Measurements from ENCODE around the gene AP2B1.
"Not testable (repeated sequence)": the region's sequence is repeated elsewhere in the genome, so short reads cannot be mapped to it uniquely, and the experiment has no call there.

The AP2B1 gene

GRCh38 chr17:35679007-35679682 is 92.0 kb downstream of the AP2B1 start:
- FAIRE-seq (no peak), DNase-seq (ENCODE audit: insufficient read length, low spot score) (no peak)
- no peak for TF ChIP-seq POLR2A (IDR thresholded peaks at IDR 0.05; ENCODE audit: low read depth, low read length)

- DNase-seq (ENCODE audit: insufficient read length, low spot score) (no peak), FAIRE-seq (no peak)
- TF ChIP-seq POLR2A (IDR thresholded peaks at IDR 0.05; ENCODE audit: low read depth, low read length): no peak
These were observed 96.5 kb downstream of the AP2B1 start for GRCh38 chr17:35683591-35683990.

- peak; percentile 33 for DNase-seq (ENCODE audit: insufficient read length, low spot score)
- no peak for TF ChIP-seq POLR2A (IDR thresholded peaks at IDR 0.05; ENCODE audit: low read depth, low read length)
- FAIRE-seq: no peak
These were observed 97.1 kb downstream of the AP2B1 start for GRCh38 chr17:35684055-35684802.

DNA sequence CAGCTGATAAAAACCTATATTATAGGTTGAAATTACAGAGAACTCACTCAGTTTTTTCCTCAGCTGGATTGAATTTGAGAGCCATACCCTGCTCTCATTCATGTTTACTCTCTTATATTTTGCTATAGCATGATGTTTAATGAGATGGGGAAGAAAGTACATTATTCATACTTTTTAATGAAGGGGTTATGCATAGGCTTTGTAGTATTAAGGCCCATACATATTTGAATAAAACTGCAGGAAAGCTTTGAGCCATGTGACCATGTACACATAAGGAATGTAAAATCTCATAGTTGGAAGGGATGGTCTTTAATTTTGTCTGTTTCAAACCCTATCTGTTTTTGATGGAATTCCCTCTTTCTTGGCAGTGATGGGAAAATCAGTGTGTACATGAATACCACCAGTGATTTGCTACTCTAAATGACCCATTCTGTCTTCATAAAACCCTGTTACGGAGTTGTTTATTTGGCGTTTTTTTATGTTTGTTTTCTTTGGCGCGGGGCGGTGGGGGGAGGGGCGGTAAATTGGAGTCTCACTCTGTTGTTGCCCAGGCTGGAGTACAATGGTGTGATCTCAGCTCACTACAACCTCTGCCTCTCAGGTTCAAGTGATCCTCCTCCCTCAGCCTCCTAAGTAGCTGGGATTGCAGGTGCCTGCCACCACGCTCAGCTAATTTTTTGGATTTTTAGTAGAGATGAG is 105.5 kb downstream of the AP2B1 start:
- no peak for TF ChIP-seq POLR2A (IDR thresholded peaks at IDR 0.05; ENCODE audit: low read depth, low read length)
- no peak for FAIRE-seq

DNA sequence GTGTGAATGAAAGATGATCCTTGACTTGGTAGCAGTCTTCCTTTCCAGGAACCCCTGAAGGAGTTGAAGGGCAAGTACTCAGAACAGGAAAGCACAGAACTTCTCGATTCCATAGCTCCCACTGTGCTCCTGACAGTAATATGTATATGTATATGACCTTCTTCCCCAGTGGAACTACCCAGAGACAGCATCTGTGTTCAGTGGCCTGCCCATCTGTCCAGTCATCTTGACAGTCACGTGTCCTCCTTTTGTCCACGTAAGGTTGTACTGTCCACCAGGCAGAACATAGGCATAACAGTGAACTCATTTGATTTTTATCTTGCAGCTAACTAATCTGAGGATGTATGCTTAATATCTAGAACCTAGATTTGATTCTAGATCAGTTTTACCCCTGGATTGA is 106.5 kb downstream of the AP2B1 start:
- no peak for TF ChIP-seq POLR2A (IDR thresholded peaks at IDR 0.05; ENCODE audit: low read depth, low read length)
- FAIRE-seq (no peak), DNase-seq (ENCODE audit: insufficient read length, low spot score) (no peak)

More for the DNA sequence above, 105.5 kb downstream of the AP2B1 start:
- no peak for DNase-seq (ENCODE audit: insufficient read length, low spot score)

- DNase-seq (ENCODE audit: insufficient read length, low spot score): no peak
- TF ChIP-seq POLR2A (IDR thresholded peaks at IDR 0.05; ENCODE audit: low read depth, low read length): no peak
- FAIRE-seq: no peak
These were observed 107.8 kb downstream of the AP2B1 start for GRCh38 chr17:35694906-35695305.

- FAIRE-seq (no peak), DNase-seq (ENCODE audit: insufficient read length, low spot score) (no peak)
- TF ChIP-seq POLR2A (IDR thresholded peaks at IDR 0.05; ENCODE audit: low read depth, low read length): no peak
These were observed 108.5 kb downstream of the AP2B1 start for GRCh38 chr17:35695613-35696012.

DNA sequence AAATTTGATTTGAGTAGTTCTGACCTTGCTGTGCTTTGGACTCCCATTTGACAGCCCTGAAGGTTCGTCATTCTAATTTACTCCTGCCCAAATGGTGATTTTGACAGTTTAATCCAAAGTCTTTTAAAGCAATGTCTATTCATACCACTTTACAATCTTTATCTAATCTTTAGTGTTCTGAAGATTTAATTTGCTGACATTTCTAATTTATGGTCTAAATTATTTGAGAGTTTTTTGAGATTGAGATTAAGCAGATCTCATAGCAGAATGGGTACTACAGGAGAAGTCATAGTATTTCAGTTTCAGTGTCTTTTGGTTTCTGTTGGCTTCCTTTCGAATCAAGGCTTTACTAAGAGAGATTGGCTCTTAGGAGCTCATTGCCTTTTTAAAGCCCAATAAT is 111.7 kb downstream of the AP2B1 start:
- no peak for FAIRE-seq
- TF ChIP-seq POLR2A (IDR thresholded peaks at IDR 0.05; ENCODE audit: low read depth, low read length): no peak
- DNase-seq (ENCODE audit: insufficient read length, low spot score): no peak

DNA sequence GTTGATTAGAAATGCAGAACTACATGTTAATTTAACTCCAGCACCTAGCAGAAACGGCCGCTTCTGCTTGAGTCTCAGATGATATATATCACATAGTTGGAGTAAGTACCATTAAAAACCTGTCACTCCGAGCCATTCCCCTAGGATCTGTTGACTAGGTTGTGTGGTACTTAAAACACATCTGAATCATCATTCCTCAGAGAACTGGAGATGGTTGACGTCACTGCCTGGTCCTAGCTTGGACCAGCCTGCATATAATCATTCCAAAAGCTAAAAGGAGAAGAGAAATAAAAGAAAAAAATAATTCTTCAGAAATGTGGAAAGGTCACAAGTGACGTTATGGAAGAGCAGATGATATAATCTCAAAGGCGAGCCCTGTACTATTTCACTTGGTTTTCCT is 113.0 kb downstream of the AP2B1 start:
- TF ChIP-seq POLR2A (IDR thresholded peaks at IDR 0.05; ENCODE audit: low read depth, low read length): no peak
- no peak for FAIRE-seq
- no peak for DNase-seq (ENCODE audit: insufficient read length, low spot score)

DNA sequence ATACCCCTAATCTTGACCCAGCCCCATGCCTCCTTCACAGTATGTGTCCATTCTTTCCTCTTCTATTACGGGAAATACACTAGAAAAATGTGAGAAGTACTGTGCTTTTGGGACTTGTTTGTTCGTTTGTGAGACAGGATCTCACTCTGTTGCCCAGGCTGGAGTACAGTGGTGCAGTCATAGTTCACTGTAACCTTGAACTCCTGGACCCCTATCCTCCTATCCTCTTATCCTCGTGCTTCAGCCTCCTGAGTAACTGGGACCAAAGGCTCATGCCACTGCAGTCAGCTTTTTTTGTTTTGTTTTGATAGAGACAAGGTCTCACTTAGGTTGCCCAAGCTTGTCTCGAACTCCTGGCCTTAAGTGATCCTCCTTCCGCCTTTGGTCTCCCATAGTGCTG is 114.4 kb downstream of the AP2B1 start:
- FAIRE-seq: no peak

DNA sequence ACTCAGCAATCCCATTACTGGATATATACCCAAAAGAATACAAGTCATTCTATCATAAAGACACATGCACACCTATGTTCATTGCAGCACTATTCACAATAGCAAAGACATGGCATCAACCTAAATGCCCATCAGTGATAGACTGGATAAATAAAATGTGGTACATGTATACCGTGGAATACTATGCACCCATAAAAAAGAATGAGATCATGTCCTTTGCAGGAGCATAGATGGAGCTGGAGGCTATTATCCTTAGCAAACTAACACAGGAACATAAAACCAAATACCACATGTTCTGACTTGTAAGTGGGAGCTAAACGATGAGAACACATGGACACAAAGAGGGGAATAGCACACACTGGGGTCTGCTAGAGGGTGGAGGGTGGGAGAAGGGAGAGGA is 116.2 kb downstream of the AP2B1 start:
- not testable (repeated sequence) for DNase-seq (ENCODE audit: insufficient read length, low spot score); FAIRE-seq

More for the DNA sequence above, 114.4 kb downstream of the AP2B1 start:
- DNase-seq (ENCODE audit: insufficient read length, low spot score): no peak
- no peak for TF ChIP-seq POLR2A (IDR thresholded peaks at IDR 0.05; ENCODE audit: low read depth, low read length)

DNA sequence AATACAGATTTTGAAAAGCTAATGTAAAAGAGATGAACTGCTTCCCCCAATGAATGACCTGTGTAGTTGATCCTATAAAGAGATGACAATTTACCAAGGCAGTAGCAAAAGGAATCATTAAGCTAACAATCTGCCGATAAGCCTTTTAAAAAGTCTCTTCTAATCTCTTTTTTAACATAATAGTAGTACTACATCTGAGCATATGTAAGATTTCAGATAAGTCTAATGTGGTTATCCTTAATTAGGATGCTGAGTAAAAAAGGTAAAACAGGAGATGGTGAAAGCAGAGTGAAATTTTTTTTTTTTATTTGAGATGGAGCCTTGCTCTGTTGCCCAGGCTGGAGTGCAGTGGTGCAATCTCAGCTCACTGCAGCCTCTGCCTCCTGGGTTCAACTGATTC is 118.1 kb downstream of the AP2B1 start:
- TF ChIP-seq POLR2A (IDR thresholded peaks at IDR 0.05; ENCODE audit: low read depth, low read length): no peak

DNA sequence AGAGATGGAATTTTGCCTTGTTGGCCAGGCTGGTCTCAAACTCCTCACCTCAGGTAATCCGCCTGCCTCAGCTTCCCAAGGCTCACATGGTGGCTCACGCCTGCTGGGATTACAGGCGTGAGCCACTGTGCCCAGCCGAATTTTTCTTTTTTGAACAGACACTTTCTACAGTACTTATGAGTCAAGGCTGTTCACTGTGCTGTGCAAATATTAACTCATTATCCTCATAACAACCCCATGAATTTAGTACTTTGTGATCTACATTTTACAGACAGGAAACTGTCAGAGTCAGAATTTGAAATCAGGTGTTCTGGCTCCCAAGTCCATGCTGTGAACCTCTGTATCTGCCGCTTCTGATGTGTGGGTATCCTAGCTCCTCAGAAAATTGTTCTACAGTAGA is 118.6 kb downstream of the AP2B1 start:
- no peak for TF ChIP-seq POLR2A (IDR thresholded peaks at IDR 0.05; ENCODE audit: low read depth, low read length)
- DNase-seq (ENCODE audit: insufficient read length, low spot score): no peak
- FAIRE-seq: no peak

More for the DNA sequence above, 118.1 kb downstream of the AP2B1 start:
- no peak for DNase-seq (ENCODE audit: insufficient read length, low spot score)
- no peak for FAIRE-seq

GRCh38 chr17:35708149-35708548 is 121.0 kb downstream of the AP2B1 start:
- no peak for DNase-seq (ENCODE audit: insufficient read length, low spot score)
- TF ChIP-seq POLR2A (IDR thresholded peaks at IDR 0.05; ENCODE audit: low read depth, low read length): no peak
- FAIRE-seq: no peak

All from H54 (cell line).